GM19043 (cell line): ENCODE results near the gene NTNG1.
A peak's percentile ranks its signal among the peaks of the same experiment; 100 is the strongest.

Source experiments
- ATAC-seq: cut with Tn5 transposase; IDR thresholded peaks from one replicate; pipeline ENCODE4 v1.9.1; 2021; ENCODE audit warnings: low read depth; ENCODE audit not compliant: unreplicated experiment

Gene NTNG1

GRCh38 chr1:107378426-107378825 is 237.6 kb downstream of the NTNG1 start:
- no peak for ATAC-seq

GRCh38 chr1:107378866-107379265 is 238.0 kb downstream of the NTNG1 start:
- ATAC-seq = no peak

DNA sequence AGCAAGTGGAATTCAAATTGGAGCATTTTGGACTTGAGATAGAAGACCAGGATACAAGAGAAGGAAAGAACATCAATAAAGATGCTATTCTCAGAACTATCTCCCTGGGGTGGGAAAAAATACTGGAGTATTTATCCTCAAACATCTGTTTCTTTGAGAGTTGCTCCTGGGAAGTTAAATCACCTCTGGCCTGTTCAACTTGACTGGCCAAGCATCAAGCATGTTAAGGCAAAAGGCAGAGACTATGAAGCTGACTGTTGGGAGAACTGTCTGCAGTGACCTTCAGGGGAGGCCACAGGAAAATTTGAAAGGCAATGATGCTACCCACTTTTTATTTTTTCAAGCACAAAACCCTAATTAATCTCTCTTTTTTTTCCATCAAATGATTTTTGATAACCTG is 239.0 kb downstream of the NTNG1 start:
- ATAC-seq = no peak

GRCh38 chr1:107389410-107390396 is 248.9 kb downstream of the NTNG1 start:
- no peak for ATAC-seq

DNA sequence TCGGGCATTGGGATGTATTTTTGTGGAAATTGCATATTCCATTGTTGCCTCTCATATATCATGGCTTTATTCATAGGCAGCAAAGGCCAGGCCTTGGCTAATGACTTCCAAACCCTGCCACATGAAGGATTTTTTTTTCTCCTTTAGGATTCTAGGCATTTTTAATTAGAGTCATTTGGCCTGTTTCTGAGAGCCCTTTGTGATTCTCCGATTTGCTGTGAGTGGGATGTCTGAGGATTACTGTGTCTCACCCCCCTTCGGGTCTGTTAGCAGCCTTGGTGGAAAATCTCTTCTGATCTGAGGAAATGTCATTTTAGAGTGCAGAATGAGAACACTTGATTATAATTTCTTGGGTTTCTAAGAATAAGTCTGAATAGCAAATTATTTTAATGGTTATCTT is 253.5 kb downstream of the NTNG1 start:
- ATAC-seq = no peak

- no peak for ATAC-seq
Observed at GRCh38 chr1:107401704-107402103, 260.9 kb downstream of the NTNG1 start.

- no peak for ATAC-seq
Observed at GRCh38 chr1:107404756-107405155, 263.9 kb downstream of the NTNG1 start.

- no peak for ATAC-seq
Observed at GRCh38 chr1:107405236-107405635, 264.4 kb downstream of the NTNG1 start.

- no peak for ATAC-seq
Observed at GRCh38 chr1:107407011-107407410, 266.2 kb downstream of the NTNG1 start.

- no peak for ATAC-seq
Observed at GRCh38 chr1:107413546-107413945, 272.7 kb downstream of the NTNG1 start.

DNA sequence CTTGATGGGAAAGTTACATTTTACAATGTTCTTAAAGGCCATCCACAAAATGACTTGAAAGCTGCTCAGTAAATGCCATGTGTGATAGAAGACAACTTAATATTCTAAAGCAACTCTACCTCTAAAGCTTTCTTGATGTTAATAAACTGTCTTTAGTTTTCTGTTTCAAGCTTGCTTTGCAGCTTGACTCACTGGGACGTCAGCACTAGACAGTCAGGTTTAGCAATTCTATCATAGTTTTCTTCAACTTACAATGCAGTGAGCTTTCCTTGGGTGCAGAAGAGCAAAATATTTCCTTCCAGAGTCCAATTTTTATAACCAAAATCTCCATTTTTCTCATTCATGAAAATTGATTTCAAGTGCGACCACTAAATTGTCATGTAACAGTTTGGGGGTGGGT is 273.1 kb downstream of the NTNG1 start:
- ATAC-seq = no peak

- no peak for ATAC-seq
Observed at GRCh38 chr1:107414550-107414949, 273.7 kb downstream of the NTNG1 start.

- no peak for ATAC-seq
Observed at GRCh38 chr1:107415241-107415640, 274.4 kb downstream of the NTNG1 start.

- ATAC-seq = no peak
Observed at GRCh38 chr1:107419003-107419402, 278.2 kb downstream of the NTNG1 start.

GRCh38 chr1:107422901-107423300 is 282.1 kb downstream of the NTNG1 start:
- ATAC-seq = no peak

DNA sequence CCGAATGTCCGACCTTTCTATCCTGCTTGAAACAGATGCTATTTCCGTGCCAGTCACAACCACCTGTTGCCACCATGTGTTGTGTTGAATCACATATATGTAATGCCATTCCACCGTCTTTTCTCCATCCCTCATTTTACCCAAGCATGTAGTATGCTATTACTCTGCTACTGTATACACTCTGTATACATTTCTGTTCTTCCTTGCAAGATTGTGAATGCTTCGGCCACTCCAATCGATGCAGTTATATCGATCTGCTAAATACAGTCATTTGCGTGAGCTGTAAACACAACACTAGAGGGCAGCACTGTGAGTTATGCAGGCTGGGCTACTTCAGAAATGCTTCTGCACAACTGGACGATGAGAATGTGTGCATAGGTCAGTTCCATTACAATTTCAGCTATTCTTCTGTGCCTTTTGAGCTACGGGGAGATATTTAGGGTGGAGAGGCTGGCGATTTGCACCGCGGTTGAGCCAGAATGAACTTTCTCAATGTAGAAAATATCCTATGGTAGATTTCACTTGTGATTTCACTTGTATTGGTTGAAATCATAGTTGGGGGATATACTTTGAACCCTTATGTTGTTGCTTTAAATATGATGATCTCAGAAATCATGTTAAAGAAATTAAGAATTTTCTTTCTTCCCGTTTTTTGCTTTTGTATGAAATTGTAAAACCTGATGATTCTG is 289.8 kb downstream of the NTNG1 start:
- peak; percentile 81 for ATAC-seq

- no peak for ATAC-seq
Observed at GRCh38 chr1:107432108-107432507, 291.3 kb downstream of the NTNG1 start.

DNA sequence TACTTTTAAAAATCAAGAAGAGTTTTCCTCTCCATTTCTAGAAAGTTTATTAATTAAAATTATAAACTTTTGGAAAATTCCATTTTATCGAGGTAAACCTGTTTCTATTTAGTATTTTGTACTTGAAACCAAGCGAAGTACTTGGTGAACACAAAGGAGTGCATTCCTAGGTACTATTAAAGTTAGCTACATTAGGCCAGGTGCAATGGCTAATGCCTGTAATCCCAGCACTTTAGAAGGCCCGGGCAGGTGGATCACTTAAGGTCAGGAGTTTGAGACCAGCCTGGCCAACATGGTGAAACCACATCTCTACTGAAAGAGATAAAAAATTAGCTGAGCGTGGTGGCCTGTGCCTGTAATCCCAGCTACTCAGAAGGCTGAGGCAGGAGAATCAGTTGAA is 292.2 kb downstream of the NTNG1 start:
- no peak for ATAC-seq

- no peak for ATAC-seq
Observed at GRCh38 chr1:107433635-107434360, 293.0 kb downstream of the NTNG1 start.

DNA sequence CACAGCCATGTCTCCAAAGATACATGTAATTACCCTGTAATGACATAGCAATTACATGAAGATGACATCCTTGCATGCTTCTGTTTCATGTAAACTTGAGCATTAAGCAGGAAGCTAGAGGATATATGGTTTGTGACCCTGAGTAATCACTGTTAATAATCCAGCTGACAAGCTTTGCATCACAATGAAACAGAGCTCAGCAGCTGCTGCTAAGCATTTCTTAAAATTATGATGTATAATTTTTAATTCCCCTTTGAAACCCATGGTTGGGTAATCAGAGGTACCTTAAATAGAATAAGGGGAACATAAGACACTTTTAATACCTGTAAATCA is 293.5 kb downstream of the NTNG1 start:
- ATAC-seq = no peak

GRCh38 chr1:107436552-107437241 is 295.9 kb downstream of the NTNG1 start:
- ATAC-seq = no peak
